Neural progenitor cell (in vitro differentiated cells): ENCODE results near the gene ZNF341.
"Not testable (repeated sequence)": the region's sequence is repeated elsewhere in the genome, so short reads cannot be mapped to it uniquely, and the experiment has no call there.

Experiments
- EZH2 ChIP-seq: fragments of 200-600 bp; sonication (generic); IDR thresholded peaks from 2 replicates; pipeline ENCODE4 v1.6.1; 2017; ENCODE audit warnings: antibody characterized with exemption, mild to moderate bottlenecking, moderate library complexity
- EZH2phosphoT487 ChIP-seq: fragments of 200-600 bp; sonication (generic); IDR thresholded peaks from 2 replicates; pipeline ENCODE4 v1.6.1; 2017; ENCODE audit warnings: antibody characterized with exemption
- TF ChIP-seq, protein P1 (sequence below): fragments of 200-600 bp; sonication (generic); IDR thresholded peaks from 2 replicates; pipeline ENCODE4 v1.5.1; 2017; ENCODE audit warnings: antibody characterized with exemption, mild to moderate bottlenecking

DNA sequence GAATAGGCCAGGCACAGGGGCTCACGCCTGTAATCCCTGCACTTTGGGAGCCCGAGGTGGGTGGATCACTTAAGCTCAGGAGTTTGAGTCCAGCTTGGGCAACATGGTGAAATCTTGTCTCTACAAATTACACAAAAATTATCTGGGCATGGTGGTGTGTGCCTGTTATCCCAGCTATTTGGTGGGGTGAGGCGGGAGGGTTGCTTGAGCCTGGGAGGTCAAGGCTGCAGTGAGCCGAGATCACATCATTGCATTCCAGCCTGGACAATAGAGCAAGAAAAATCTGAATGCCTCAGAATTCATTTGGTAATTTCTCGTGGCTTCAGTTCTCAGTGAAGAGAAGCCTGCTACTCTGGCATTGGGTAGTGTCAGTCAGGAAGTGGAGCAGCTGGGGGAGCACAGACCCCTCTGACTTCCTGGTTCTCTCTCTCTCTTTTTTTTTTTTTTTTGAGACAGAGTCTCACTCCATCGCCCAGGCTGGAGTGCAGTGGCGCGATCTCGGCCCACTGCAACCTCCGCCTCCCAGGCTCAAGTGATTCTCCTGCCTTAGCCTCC lies 24.2 kb downstream of the ZNF341 start:
- TF ChIP-seq, protein P1, sequence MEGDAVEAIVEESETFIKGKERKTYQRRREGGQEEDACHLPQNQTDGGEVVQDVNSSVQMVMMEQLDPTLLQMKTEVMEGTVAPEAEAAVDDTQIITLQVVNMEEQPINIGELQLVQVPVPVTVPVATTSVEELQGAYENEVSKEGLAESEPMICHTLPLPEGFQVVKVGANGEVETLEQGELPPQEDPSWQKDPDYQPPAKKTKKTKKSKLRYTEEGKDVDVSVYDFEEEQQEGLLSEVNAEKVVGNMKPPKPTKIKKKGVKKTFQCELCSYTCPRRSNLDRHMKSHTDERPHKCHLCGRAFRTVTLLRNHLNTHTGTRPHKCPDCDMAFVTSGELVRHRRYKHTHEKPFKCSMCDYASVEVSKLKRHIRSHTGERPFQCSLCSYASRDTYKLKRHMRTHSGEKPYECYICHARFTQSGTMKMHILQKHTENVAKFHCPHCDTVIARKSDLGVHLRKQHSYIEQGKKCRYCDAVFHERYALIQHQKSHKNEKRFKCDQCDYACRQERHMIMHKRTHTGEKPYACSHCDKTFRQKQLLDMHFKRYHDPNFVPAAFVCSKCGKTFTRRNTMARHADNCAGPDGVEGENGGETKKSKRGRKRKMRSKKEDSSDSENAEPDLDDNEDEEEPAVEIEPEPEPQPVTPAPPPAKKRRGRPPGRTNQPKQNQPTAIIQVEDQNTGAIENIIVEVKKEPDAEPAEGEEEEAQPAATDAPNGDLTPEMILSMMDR, result not testable (repeated sequence)
- not testable (repeated sequence) for TF ChIP-seq EZH2phosphoT487, EZH2
